ENCODE measurements around the gene KPNA6. TPM values are rescaled to one million over a fixed set of nuclear protein-coding genes. Genes with fewer than 3 reads are reported as not detected.

The KPNA6 gene
- total and polyA plus RNA-seq, 10 of the 15 experiments (the other 5 are each of a cell fraction or from before 2014, with no cell fraction given): 11.1 to 55.6 (median 25.9) TPM

GRCh38 chr1:32220746-32221580 lies 113.1 kb downstream of the KPNA6 start:
- Histone ChIP-seq H3K9ac (ENCODE audit: control insufficient read depth, insufficient read depth, low read length) (peak overlapping the region; percentile 99), H2AFZ (ENCODE audit: control insufficient read depth, low read depth, low read length) (no peak overlapping the region), H3K27me3 (replicated peaks in 1 of 2; ENCODE audit: control insufficient read depth in 2 of 2, insufficient read depth in 2 of 2, low read length in 1 of 2) (no peaks in the 10 kb centered on the region), H3K4me3 (peak overlapping the region; percentile 89), H3K36me3 (ENCODE audit: control insufficient read depth in 2 of 2, insufficient read depth in 2 of 2, low read length in 1 of 2) (peaks cover 0 to 12% of the 10 kb centered on the region in 2 experiments), H3K4me1 (ENCODE audit: control insufficient read depth, insufficient read depth, low read length) (peaks cover 12% of the 10 kb centered on the region), H3K79me2 (ENCODE audit: control insufficient read depth, insufficient read depth, low read length) (peaks cover 29% of the 10 kb centered on the region), H3K27ac (ENCODE audit: control insufficient read depth, insufficient read depth) (no peak overlapping the region), H3K9me3 (replicated peaks; ENCODE audit: control insufficient read depth, insufficient read depth, low read length) (no peaks in the 10 kb centered on the region), H4K20me1 (ENCODE audit: control insufficient read depth, insufficient read depth) (no peaks in the 10 kb centered on the region), H3K4me2 (ENCODE audit: control insufficient read depth, insufficient read depth) (peak overlapping the region; percentile 92)
- ATAC-seq (peak; percentile 78), DNase-seq (ENCODE audit: low read depth, low spot score) (peak; percentile 35), FAIRE-seq (no peak)
- in situ Hi-C loops (cut with MboI) (no loop called here), intact Hi-C loops (cut with micrococcal nuclease; ENCODE audit: unreplicated experiment) (no loop called here)
- 50% methylated on average over 4 of the region's 4 CpGs for WGBS (ENCODE audit: insufficient coverage, insufficient replicate concordance, low lambda C conversion rate, missing lambda C conversion rate)
- BruUV-seq (replicated peaks): no TSS peak
- POLR2A ChIA-PET: interaction anchor here (0.6 to 1.3 kb wide), 5 partner anchors 19 to 101 kb away, joined by 3 to 5 read pairs (median 4); partner anchors contain the start of gene LCK
- CTCF ChIA-PET: interaction anchor here (0.7 to 6.0 kb wide), 8 partner anchors 13 to 192 kb away, joined by 3 to 46 read pairs (median 4); partner anchors contain the start of genes FAM167B and HDAC1
- SMC1A ChIA-PET (ENCODE audit: uncharacterized antibody, unreplicated experiment): interaction anchor here (0.6 to 2.0 kb wide), 12 partner anchors 17 to 174 kb away, joined by 3 to 11 read pairs (median 3); partner anchors contain the start of genes BSDC1, CCDC28B, FAM167B and HDAC1
- TF ChIP-seq PAX5 (IDR thresholded peaks at IDR 0.05; ENCODE audit: borderline replicate concordance, low read depth, low read length) (peak; percentile 56; the same call in 1 of the 2 replicates), SIX5 (IDR thresholded peaks at IDR 0.05; ENCODE audit: low read depth, low read length, severe bottlenecking) (no peak), FOS (IDR thresholded peaks at IDR 0.05; ENCODE audit: borderline replicate concordance, extremely low read depth, insufficient read length) (no peak), SKIL (IDR thresholded peaks at IDR 0.05; ENCODE audit: low read depth, poor library complexity, severe bottlenecking) (no peak), SREBF1 (IDR thresholded peaks at IDR 0.05; ENCODE audit: low read length) (no peak), POLR2AphosphoS2 (IDR thresholded peaks at IDR 0.05; ENCODE audit: low read depth, low read length) (no peak), E2F8 (IDR thresholded peaks at IDR 0.05; ENCODE audit: low read depth, partially characterized antibody) (no peak), ASH2L (IDR thresholded peaks at IDR 0.05; ENCODE audit: borderline replicate concordance, low read depth) (no peak)
- RAD21 ChIA-PET (ENCODE audit: unreplicated experiment): interaction anchor here (0.7 to 2.0 kb wide), 9 partner anchors 9 to 115 kb away, joined by 3 to 10 read pairs (median 4); partner anchors contain the start of genes CCDC28B and MARCKSL1
